DND-41 (cell line): ENCODE measurements around the gene RFLNA.

Source experiments
- EZH2 ChIP-seq: IDR thresholded peaks from 3 replicates; pipeline ENCODE4 v1.6.1; 2012; ENCODE audit warnings: borderline replicate concordance, low read depth, mild to moderate bottlenecking, moderate library complexity, low read length, inconsistent platforms; ENCODE audit not compliant: severe bottlenecking
- TF ChIP-seq, protein P1 (sequence below): IDR thresholded peaks from 2 replicates; pipeline ENCODE4 v1.5.1; 2012; ENCODE audit warnings: borderline replicate concordance, low read length, moderate library complexity, mild to moderate bottlenecking; ENCODE audit not compliant: poor library complexity, severe bottlenecking; ENCODE audit errors: extremely low read depth

DNA sequence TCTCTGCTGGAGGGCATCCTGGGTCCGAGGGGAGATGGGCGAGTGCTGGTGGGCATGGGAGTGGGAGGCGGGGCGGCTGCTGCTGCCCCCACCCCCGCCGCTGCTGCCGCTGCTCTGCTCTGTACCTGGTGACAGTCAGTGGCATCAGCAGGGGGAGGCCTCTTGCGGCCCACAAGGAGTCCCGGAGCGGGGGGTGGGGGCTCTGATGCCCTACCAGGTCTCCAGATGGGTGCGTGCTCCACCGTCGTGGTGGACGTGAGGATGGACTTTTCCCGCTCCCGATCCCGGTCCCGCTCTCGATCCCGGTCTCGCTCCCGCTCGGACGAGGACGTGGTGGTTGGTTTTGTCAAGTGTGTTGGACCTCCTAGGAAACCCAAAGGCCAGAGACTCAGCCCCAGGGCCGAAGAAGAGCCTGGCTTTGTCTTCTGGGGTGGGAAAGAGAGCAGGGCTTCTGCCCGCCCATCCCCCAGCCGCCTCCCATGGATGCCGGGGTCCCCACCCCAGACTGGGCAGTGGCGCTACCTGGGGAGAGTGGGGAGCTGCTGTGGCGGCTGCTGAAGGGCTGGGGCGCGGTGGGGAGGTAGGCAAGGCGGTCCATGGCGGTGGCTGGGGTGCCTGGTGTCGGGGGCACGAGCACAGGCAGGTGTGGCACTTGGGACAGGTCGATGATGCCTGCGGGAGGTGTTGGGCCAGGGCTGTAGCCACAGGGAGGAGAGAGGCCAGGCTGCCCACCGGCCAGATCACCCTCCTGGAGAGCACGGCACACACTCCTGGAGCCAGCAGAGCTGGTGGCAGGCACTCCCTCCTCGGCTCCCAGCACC, 45.4 kb downstream of the RFLNA start:
- TF ChIP-seq, protein P1, sequence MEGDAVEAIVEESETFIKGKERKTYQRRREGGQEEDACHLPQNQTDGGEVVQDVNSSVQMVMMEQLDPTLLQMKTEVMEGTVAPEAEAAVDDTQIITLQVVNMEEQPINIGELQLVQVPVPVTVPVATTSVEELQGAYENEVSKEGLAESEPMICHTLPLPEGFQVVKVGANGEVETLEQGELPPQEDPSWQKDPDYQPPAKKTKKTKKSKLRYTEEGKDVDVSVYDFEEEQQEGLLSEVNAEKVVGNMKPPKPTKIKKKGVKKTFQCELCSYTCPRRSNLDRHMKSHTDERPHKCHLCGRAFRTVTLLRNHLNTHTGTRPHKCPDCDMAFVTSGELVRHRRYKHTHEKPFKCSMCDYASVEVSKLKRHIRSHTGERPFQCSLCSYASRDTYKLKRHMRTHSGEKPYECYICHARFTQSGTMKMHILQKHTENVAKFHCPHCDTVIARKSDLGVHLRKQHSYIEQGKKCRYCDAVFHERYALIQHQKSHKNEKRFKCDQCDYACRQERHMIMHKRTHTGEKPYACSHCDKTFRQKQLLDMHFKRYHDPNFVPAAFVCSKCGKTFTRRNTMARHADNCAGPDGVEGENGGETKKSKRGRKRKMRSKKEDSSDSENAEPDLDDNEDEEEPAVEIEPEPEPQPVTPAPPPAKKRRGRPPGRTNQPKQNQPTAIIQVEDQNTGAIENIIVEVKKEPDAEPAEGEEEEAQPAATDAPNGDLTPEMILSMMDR: no peak
- TF ChIP-seq EZH2: no peak
